ENCODE data around the gene SEC24C. TPM values are rescaled to one million over a fixed set of nuclear protein-coding genes. Genes with fewer than 3 reads are reported as not detected.

The SEC24C gene
- total RNA-seq, 1 donor from 2014 or later, result 36.0 TPM

- Histone ChIP-seq H3K36me3 (no peaks in the 10 kb centered on the region), H3K4me2 (peak overlapping the region; percentile 90), H3K79me2 (ENCODE audit: low read depth) (peaks cover 47% of the 10 kb centered on the region), H3F3A (ENCODE audit: low read depth) (peaks cover 52% of the 10 kb centered on the region), H3K27ac (no peak overlapping the region), H3K9ac (no peak overlapping the region), H3K4me1 (peaks cover 30% of the 10 kb centered on the region), H3K4me3 (peak overlapping the region; percentile 83), H2AFZ (replicated peaks) (no peak overlapping the region), H3K27me3 (no peaks in the 10 kb centered on the region), H4K20me1 (ENCODE audit: low read depth) (peaks cover 26% of the 10 kb centered on the region), H3K9me3 (ENCODE audit: low read depth) (no peaks in the 10 kb centered on the region)
- peaks cover 4% of the 10 kb centered on the region for H3K27me3 Mint-ChIP-seq (ENCODE audit: insufficient read depth, low read depth)
- no peak for DNase-seq (ENCODE audit: low spot score)
- TF ChIP-seq EZH2phosphoT487 (IDR thresholded peaks at IDR 0.05), result no peak
- TF ChIP-seq CTCF (IDR thresholded peaks at IDR 0.05), result no peak
- no peak for TF ChIP-seq EZH2 (IDR thresholded peaks at IDR 0.05)
- no peaks in the 10 kb centered on the region for H3K9me3 Mint-ChIP-seq
- H3K4me1 Mint-ChIP-seq, result peaks cover 36% of the 10 kb centered on the region
- peaks cover 34% of the 10 kb centered on the region for H3K36me3 Mint-ChIP-seq
- peak overlapping the region; percentile 96 for H3K4me3 Mint-ChIP-seq
- H3K27ac Mint-ChIP-seq, result no peak overlapping the region
These were observed 29.1 kb downstream of the SEC24C start for GRCh38 chr10:73773152-73773879.

GRCh38 chr10:73774637-73775036 is 30.5 kb downstream of the SEC24C start:
- peak overlapping the region; percentile 90 for H3K4me2 ChIP-seq
- peaks cover 36% of the 10 kb centered on the region for H3K4me1 Mint-ChIP-seq
- H3K79me2 ChIP-seq (ENCODE audit: low read depth), result peaks cover 60% of the 10 kb centered on the region
- H3K9ac ChIP-seq, result no peak overlapping the region
- H4K20me1 ChIP-seq (ENCODE audit: low read depth), result peaks cover 26% of the 10 kb centered on the region
- H3K4me1 ChIP-seq, result peaks cover 30% of the 10 kb centered on the region
- no peak for DNase-seq (ENCODE audit: low spot score)
- peak overlapping the region; percentile 96 for H3K4me3 Mint-ChIP-seq
- peaks cover 2% of the 10 kb centered on the region for H3K27me3 Mint-ChIP-seq (ENCODE audit: insufficient read depth, low read depth)
- no peaks in the 10 kb centered on the region for H3K9me3 Mint-ChIP-seq
- no peak overlapping the region for H2AFZ ChIP-seq (replicated peaks)
- no peak overlapping the region for H3K27ac ChIP-seq
- H3K36me3 Mint-ChIP-seq, result peaks cover 26% of the 10 kb centered on the region
- peak overlapping the region; percentile 83 for H3K4me3 ChIP-seq
- H3K36me3 ChIP-seq, result no peaks in the 10 kb centered on the region
- H3K9me3 ChIP-seq (ENCODE audit: low read depth), result no peaks in the 10 kb centered on the region
- H3K27me3 ChIP-seq, result no peaks in the 10 kb centered on the region
- peaks cover 46% of the 10 kb centered on the region for H3F3A ChIP-seq (ENCODE audit: low read depth)
- no peak for TF ChIP-seq EZH2phosphoT487 (IDR thresholded peaks at IDR 0.05)
- H3K27ac Mint-ChIP-seq, result no peak overlapping the region

GRCh38 chr10:73779018-73779417 is 34.8 kb downstream of the SEC24C start:
- Mint-ChIP-seq H3K27ac (no peak overlapping the region), H3K4me3 (no peak overlapping the region), H3K36me3 (peaks cover 8% of the 10 kb centered on the region), H3K27me3 (ENCODE audit: insufficient read depth, low read depth) (peaks cover 4% of the 10 kb centered on the region), H3K4me1 (peaks cover 41% of the 10 kb centered on the region), H3K9me3 (no peaks in the 10 kb centered on the region)
- H3K4me2 ChIP-seq, result no peak overlapping the region
- peaks cover 34% of the 10 kb centered on the region for H4K20me1 ChIP-seq (ENCODE audit: low read depth)
- no peak overlapping the region for H2AFZ ChIP-seq (replicated peaks)
- H3K27ac ChIP-seq, result no peak overlapping the region
- DNase-seq (ENCODE audit: low spot score), result no peak
- peaks cover 39% of the 10 kb centered on the region for H3K4me1 ChIP-seq
- H3K27me3 ChIP-seq, result no peaks in the 10 kb centered on the region
- H3K9me3 ChIP-seq (ENCODE audit: low read depth), result no peaks in the 10 kb centered on the region
- H3K4me3 ChIP-seq, result no peak overlapping the region
- H3K36me3 ChIP-seq, result no peaks in the 10 kb centered on the region
- no peak overlapping the region for H3K9ac ChIP-seq
- TF ChIP-seq EZH2 (IDR thresholded peaks at IDR 0.05) (no peak), CTCF (IDR thresholded peaks at IDR 0.05) (no peak), EZH2phosphoT487 (IDR thresholded peaks at IDR 0.05) (no peak)
- peaks cover 94% of the 10 kb centered on the region for H3K79me2 ChIP-seq (ENCODE audit: low read depth)
- H3F3A ChIP-seq (ENCODE audit: low read depth), result peaks cover 33% of the 10 kb centered on the region

GRCh38 chr10:73779539-73780197 is 35.5 kb downstream of the SEC24C start:
- no peak overlapping the region for H3K4me3 ChIP-seq
- H3K27me3 ChIP-seq, result no peaks in the 10 kb centered on the region
- H2AFZ ChIP-seq (replicated peaks), result no peak overlapping the region
- peaks cover 38% of the 10 kb centered on the region for H3K4me1 Mint-ChIP-seq
- H3K9me3 ChIP-seq (ENCODE audit: low read depth), result no peaks in the 10 kb centered on the region
- no peak overlapping the region for H3K27ac ChIP-seq
- peaks cover 32% of the 10 kb centered on the region for H3K4me1 ChIP-seq
- peaks cover 94% of the 10 kb centered on the region for H3K79me2 ChIP-seq (ENCODE audit: low read depth)
- H3K36me3 ChIP-seq, result no peaks in the 10 kb centered on the region
- no peak for DNase-seq (ENCODE audit: low spot score)
- H3F3A ChIP-seq (ENCODE audit: low read depth), result peaks cover 39% of the 10 kb centered on the region
- H3K27ac Mint-ChIP-seq, result no peak overlapping the region
- no peaks in the 10 kb centered on the region for H3K9me3 Mint-ChIP-seq
- peaks cover 8% of the 10 kb centered on the region for H3K36me3 Mint-ChIP-seq
- H3K9ac ChIP-seq, result no peak overlapping the region
- H3K27me3 Mint-ChIP-seq (ENCODE audit: insufficient read depth, low read depth), result peaks cover 4% of the 10 kb centered on the region
- H4K20me1 ChIP-seq (ENCODE audit: low read depth), result peaks cover 28% of the 10 kb centered on the region
- H3K4me3 Mint-ChIP-seq, result peak overlapping the region; percentile 67
- TF ChIP-seq EZH2phosphoT487 (IDR thresholded peaks at IDR 0.05), result no peak
- TF ChIP-seq CTCF (IDR thresholded peaks at IDR 0.05), result no peak
- no peak for TF ChIP-seq EZH2 (IDR thresholded peaks at IDR 0.05)
- H3K4me2 ChIP-seq, result peak overlapping the region; percentile 100

Data from neural progenitor cell (in vitro differentiated cells).